LHCN-M2 (cell line): Measurements from ENCODE around the gene ADAMTS10. TPM values are rescaled to one million over a fixed set of nuclear protein-coding genes. Genes with fewer than 3 reads are reported as not detected.
"Not testable (repeated sequence)": the region's sequence is repeated elsewhere in the genome, so short reads cannot be mapped to it uniquely, and the experiment has no call there.

Experiments used
- DNase-seq: peaks from one replicate; pipeline ENCODE4 v3.0.0-alpha.2; 2012; ENCODE audit warnings: low read depth
- total RNA-seq: library from RNA; depleted of rRNA; stranded (reverse); fragments of >200 nt; gene quantifications from 2 replicates; pipeline ENCODE4 v1.2.3, GENCODE V29; 2014

ADAMTS10 gene
- total RNA-seq, 1 experiment from 2014 or later, result 0.46 TPM

DNA sequence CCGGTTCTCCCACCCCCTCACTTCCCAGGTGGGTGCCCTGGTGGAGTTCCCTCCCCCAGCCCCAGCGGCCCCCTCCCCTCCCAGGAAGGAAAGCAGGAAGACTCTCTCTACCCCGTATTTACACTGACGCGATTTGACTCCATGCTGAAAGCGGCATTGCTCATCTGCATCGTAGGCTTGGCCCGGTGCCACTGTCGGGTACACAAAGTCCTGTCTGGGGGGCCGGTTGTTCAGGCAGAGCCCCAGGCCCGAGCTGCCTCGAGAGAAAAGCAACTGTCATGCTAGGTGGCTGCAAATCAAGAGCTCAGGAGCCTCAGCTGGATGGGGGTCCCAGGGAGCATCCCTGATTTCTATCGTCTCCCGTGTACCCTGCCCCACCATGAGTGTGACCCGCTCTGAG is 14.9 kb downstream of the ADAMTS10 start:
- no peak for DNase-seq

DNA sequence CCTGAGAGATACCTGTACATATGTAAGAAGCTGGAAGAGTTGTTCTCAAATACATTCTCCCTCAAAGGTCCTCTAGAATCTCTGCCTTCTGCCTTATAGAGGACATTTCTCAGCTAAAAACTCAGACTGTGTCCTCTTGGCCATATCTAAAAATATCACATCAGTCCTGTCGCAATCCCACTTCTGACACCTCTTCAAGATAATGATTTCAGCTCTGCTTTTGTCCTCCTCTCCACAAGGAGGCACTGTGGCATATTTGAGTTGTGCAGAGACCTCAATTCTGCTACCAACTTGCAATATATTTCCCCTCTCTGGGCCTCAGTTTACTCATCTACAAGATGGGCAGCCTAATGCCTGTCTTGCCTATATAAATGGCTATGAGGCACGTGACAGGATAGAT is 16.6 kb downstream of the ADAMTS10 start:
- no peak for DNase-seq

DNA sequence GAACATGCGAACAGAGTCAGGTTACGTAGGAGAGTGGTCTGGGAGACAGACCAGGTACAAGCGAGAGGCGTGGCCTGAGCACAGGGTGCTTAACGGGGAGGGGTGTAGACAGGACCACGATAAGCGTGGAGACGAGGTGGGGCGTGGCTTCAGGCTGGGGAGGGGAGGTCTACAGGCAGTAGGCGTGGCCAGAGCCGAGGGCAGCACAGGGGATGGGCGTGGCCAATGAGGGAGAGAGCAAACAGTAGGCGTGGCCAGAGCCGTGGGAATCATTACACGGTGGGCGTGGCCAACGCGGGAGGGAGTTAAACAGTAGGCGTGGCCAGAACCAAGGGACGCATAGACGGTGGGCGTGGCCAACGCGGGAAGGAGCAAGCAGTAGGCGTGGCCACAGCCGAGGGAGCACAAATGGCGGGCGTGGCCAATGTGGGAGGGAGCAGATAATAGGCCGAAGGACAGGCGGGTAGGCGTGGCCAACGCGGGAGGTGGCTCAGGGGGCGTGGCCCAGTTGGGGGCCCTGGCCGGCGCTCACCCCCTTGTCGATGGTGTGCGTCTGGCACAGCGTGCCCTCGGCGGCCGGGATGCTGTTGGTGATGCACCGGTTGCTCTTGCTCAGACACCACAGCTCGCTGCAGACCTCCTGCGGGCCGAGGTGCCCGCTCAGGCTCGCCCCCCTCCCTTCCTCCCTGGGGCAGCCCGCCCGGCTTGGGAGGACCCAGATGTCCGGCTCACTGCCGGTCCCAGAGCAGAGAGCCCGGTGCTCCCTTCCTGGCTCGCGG is 18.1 kb downstream of the ADAMTS10 start:
- peak; percentile 28 for DNase-seq

DNA sequence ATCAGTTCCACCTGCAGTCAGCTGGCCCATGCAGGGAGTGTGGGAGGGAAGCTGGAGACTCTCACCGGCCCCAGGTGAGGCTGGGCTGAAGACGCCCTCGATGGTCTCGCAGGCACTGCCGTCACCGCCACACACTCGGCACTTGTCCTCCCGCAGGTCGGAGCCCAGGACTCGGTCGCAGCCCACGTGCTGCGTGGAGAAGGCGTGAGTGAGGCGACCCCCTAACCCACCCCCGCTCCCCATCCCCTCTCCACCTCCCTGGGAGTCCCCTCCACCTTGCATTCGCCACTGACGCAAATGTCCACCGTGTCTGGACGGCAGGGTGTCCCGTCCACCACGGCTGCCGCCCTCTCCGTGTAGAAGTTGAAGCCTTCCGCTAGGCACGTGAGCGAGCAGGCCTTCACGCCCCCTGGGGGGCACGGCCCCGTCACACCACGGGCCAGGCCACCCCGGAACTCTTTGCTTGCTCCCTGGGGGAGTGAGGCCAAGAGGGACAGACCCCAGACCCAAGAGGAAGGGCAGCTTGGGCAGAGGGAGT is 21.3 kb downstream of the ADAMTS10 start:
- no peak for DNase-seq

DNA sequence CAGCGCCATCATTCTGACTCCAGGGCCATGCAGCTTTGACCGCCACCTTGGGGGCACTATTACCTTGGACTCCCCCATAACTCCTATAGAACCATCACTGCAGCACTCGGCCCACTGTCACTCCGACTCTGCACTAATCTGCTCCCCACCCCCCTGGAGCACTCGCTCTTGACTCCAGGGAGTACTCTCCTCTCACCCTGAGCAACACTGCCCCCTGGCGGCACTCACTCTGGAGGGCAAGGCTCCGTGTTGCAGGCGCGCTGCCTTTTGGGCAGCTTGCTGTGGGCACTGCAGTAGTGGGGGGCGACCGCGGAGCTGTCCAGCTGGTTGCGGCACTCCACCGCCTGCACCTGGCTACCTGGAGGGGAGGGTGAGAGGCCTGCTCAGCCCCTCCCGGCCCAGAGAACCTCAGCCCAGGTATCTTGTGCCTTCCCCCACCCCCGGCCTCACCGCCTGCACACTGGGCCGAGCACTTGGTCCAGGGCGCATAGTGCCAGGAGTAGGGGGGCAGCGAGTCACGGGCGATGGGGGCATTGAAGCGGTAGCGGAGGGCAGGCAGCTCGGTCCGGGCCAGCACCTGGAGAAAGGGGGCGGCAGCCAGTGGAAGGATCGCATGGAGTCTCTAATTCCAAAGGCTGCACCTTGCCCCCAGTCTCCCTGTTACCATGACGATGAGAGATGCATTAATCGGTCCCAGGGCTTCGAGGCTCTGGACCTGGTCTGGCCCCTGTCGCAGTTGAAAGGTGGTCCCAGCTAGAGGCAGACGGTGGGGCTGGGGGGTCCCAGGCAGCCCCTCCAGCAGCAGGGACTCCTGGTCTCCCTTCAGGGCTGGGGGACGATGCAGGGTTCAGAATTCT is 24.4 kb downstream of the ADAMTS10 start:
- DNase-seq, result no peak

- no peak for DNase-seq
Observed at GRCh38 chr19:8584965-8585893, 25.3 kb downstream of the ADAMTS10 start.

DNA sequence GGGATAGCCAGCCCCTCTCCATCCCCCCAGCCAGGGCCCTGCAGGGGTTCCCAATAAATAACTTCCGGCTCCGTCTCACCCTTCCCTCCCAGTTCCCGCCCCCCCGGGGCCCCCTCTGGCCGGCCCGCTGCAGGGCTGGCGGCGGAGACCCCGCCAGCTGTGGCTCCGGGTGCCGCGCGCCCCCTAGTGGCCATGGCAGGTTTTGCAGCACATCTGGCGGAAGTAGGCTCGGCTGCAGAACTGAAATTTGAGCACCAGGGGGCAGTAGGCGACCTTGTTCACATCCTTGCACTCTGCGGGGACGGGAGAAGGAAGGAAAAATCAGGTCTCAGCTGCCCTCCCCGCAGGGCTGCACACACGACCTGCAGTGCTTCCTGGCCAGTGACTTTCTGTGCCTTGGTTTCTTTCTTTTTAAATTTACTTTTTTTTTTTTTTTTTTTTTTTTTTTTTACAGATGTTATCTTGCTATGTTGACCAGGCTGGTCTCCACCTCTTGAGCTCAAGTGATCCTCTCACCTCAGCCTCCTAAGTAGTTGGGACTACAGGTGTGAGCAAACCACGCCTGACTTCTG is 29.7 kb downstream of the ADAMTS10 start:
- peak; percentile 57 for DNase-seq

DNA sequence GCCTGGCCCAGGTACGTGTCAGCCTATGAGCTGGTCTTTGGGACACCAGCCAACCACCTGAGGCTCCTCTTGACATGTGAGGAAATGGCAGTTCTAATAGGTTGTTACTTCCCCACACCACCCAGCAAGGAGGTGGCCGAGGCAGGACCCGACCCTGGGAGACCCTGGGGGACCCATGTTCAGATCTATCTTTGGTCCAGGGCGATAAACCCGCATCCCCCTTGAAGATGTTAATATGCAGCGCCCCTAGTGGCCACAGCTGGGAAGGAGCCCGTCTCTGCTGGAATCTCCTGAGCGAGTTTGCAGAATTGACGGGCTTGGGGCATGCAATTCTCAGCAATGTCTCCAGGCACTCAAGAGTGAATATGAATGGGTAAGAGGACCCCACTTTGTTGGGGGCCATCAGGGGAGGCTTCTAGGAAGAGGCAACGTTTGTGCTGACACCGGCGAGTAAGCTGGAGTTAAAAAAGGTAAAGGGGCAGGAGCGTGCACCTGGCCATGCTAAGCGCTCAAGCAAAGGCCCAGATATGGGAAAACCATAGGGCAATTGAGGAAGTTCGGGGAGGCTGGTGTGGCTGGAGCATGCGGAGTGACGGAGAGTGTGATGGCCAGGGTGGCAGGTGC is 31.8 kb downstream of the ADAMTS10 start:
- peak; percentile 40 for DNase-seq

GRCh38 chr19:8577741-8578140 is 32.8 kb downstream of the ADAMTS10 start:
- DNase-seq, result no peak

- no peak for DNase-seq
Observed at GRCh38 chr19:8577247-8577646, 33.3 kb downstream of the ADAMTS10 start, which contains the start of gene MYO1F. Gene MYO1F (minus strand): TSS chr19:8577442. CDS start chr19:8577309, 133 bp downstream.

GRCh38 chr19:8576273-8576993 is 34.1 kb downstream of the ADAMTS10 start:
- DNase-seq, result no peak

DNA sequence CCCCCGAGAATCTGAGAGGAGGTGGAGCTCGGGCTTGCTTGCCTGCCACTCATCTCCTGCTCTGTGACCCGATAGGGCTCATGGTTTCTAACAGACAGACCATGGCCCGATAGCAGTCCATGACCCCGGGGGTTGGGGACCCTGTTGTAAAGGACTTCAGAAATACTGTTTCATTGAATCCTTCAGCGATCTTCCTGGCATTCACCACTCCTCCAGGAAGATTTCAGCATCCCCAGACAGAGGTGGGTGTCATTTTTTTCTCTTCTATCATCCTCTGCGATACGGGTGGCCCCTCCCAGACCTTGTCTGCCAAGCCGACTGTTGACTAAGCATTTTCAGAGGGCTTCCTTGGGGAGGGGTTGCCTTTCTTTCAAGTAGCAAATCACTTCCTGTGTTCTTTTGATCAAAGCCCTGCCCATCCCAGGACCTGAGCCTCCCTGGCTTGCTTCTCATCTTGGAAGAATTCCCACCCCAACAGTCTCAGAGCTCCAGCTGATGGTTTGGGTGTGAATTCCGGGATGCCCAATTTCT is 35.0 kb downstream of the ADAMTS10 start:
- peak; percentile 13 for DNase-seq

DNA sequence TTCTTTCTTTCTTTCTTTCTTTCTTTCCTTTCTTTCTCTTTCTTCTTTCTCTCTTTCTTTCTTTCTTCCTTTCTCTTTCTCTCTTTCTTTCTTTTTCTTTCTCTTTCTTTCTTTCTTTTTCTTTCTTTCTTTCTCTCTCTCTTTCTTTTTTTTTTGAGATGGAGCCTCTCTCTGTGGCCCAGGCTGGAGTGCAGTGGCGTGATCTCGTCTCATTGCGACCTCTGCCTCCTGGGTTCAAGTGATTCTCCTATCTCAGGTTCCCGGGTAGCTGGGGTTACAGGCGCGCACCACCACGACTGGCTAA is 35.9 kb downstream of the ADAMTS10 start:
- DNase-seq, result not testable (repeated sequence)

- no peak for DNase-seq
Observed at GRCh38 chr19:8573316-8573715, 37.2 kb downstream of the ADAMTS10 start.

DNA sequence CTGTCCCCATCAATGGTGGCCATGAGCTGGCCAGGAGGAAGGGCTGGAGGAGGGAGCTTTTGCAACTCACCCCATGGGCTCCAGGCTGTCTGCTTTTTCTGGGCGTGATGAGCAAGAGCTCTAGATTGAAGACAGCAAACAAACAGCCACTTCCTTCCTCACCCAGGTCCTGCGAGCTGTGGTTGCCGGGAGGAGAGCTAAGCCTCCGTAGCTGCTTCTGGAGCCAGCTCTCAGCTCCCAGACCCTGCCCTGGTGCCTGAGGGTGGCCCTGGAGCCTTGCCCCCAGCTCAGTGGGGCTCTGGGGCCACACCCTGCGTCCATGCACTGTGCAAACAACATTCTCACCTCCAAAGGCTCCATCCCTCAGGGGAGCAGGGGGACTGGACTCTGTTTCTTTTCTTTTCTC is 39.5 kb downstream of the ADAMTS10 start:
- DNase-seq, result peak; percentile 62

DNA sequence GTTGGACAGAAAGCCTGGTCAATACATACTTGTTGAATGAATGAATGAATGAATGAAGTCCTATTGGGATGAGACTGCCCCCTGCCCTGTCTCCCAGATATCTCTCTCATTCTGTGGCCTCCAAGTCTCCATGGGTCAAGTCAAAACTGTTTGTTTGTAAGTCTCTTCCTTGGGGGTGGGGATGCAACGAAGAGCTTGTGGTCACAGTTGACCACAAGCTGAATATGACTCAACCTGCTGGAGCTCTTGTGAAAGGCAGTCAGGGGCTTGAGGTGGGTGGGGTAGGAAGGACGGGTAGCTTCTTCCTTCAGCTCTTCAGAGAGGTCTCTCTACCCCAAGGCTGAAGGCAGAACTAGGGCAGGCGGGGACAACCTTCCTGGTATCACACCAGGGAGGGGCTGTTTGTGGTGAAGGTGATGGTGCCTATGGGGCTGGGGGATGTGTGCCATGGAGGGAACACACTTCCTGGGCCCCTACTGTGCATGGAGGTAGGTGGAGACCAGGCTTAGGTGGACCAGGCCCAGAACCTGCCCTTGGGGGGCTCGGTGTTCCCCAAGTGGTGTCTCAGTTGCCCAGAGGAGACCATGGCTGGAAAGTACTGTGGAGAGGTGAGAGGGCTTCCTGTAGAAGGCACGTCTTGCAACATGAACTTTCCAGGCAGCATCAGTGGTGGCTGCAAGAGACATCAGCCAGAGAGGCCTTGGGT is 41.3 kb downstream of the ADAMTS10 start:
- peak; percentile 92 for DNase-seq

DNA sequence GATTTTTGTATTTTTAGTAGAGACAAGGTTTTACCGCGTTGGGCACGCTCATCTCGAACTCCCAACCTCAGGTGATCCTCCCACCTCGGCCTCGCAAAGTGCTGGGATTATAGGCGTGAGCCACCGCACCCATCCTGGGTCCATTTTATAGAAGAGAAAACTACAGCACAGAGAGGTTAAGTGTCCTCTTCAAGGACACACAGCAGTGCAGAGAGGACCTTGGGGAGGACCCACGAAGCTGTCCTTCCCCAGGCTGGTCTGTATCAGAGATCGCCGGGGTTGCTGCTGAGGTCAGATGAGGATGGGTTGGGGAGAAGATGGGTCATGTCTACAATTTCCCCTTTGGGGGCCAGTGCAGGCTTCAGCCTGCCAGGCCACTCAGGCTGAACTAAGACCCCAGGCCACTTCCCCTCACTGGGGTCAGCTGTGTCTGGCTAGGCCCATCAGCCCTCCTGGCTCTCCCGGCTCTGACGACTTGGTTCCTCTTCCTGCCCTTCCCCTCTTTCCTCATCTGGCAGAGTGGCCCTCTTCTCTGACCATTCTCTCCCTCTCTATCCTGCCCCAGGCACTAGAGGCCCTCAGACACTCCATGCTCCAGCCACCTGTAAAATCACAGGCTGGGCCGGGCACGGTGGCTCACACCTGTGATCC is 42.9 kb downstream of the ADAMTS10 start:
- DNase-seq, result no peak

GRCh38 chr19:8566855-8567254 is 43.7 kb downstream of the ADAMTS10 start:
- DNase-seq, result no peak
